Measurements from ENCODE around the gene SPOCK3.
"Not testable (repeated sequence)": the region's sequence is repeated elsewhere in the genome, so short reads cannot be mapped to it uniquely, and the experiment has no call there.

SPOCK3 gene

GRCh38 chr4:166886718-166887117, 347.6 kb downstream of the SPOCK3 start:
- Histone ChIP-seq H3K9me3 (ENCODE audit: insufficient read depth, low read length) (no peaks in the 10 kb centered on the region), H3K4me3 (ENCODE audit: insufficient read length, low read depth) (no peak overlapping the region), H3K9ac (ENCODE audit: insufficient read length, low read depth) (no peak overlapping the region), H3K4me1 (ENCODE audit: insufficient read depth, insufficient read length) (no peaks in the 10 kb centered on the region), H3K27me3 (ENCODE audit: insufficient read depth, insufficient read length) (no peaks in the 10 kb centered on the region), H3K36me3 (ENCODE audit: insufficient read depth, insufficient read length, low read length) (no peaks in the 10 kb centered on the region)
- no peak for DNase-seq (ENCODE audit: low read depth, low spot score)
- TF ChIP-seq ZNF274 (IDR thresholded peaks at IDR 0.05; ENCODE audit: low read depth, low read length) (no peak), SUZ12 (IDR thresholded peaks at IDR 0.05; ENCODE audit: extremely low read depth, insufficient read depth, insufficient read length) (no peak), YY1 (IDR thresholded peaks at IDR 0.05; ENCODE audit: insufficient read depth, insufficient read length) (no peak)

DNA sequence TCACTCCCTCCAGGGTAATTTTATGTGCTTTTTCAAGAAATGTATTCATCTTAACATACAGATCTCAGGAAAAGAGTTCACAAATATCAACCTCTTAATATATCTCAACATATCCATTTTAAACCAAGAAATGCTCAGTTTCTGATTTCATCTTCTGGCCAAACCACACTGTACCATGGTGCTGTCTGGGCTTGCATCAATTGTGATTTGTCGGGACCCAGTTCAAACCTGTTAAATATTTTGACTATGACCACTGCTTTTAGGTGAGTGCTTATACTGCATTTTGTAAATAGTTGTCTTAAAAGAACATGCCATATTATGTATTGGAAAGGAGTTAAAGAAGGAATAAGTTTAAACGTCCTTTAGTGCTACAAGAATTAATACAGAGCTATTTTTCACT, 352.1 kb downstream of the SPOCK3 start:
- Histone ChIP-seq H3K4me3 (ENCODE audit: insufficient read length, low read depth) (no peak overlapping the region), H3K4me1 (ENCODE audit: insufficient read depth, insufficient read length) (no peaks in the 10 kb centered on the region), H3K9me3 (ENCODE audit: insufficient read depth, low read length) (no peaks in the 10 kb centered on the region), H3K9ac (ENCODE audit: insufficient read length, low read depth) (no peak overlapping the region), H3K36me3 (ENCODE audit: insufficient read depth, insufficient read length, low read length) (no peaks in the 10 kb centered on the region), H3K27me3 (ENCODE audit: insufficient read depth, insufficient read length) (no peaks in the 10 kb centered on the region)
- TF ChIP-seq SUZ12 (IDR thresholded peaks at IDR 0.05; ENCODE audit: extremely low read depth, insufficient read depth, insufficient read length) (no peak), ZNF274 (IDR thresholded peaks at IDR 0.05; ENCODE audit: low read depth, low read length) (no peak), YY1 (IDR thresholded peaks at IDR 0.05; ENCODE audit: insufficient read depth, insufficient read length) (no peak)
- DNase-seq (ENCODE audit: low read depth, low spot score) = no peak

GRCh38 chr4:166875821-166876220, 358.5 kb downstream of the SPOCK3 start:
- TF ChIP-seq YY1 (IDR thresholded peaks at IDR 0.05; ENCODE audit: insufficient read depth, insufficient read length) (no peak), SUZ12 (IDR thresholded peaks at IDR 0.05; ENCODE audit: extremely low read depth, insufficient read depth, insufficient read length) (no peak), ZNF274 (IDR thresholded peaks at IDR 0.05; ENCODE audit: low read depth, low read length) (no peak)

DNA sequence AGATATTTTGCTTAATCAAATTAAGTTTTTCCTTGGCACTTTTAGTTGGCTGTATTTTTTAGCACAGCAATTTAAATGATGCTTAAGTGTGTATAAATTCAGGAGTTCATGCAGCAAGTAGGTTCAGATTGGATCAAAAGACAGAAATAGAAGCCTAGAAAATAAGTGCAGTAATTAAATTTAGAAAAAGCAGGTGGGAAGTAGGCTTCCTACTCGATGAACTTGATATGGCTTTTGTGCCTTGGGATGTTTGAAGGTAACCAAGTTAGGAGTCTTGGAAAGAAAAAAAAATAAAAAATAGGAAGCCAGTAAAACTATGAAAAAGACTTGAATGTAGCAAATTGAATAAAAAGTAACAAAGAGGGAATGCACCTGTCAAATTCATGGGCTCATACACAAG, 372.3 kb downstream of the SPOCK3 start:
- Histone ChIP-seq H3K9me3 (ENCODE audit: insufficient read depth, low read length) (no peaks in the 10 kb centered on the region), H3K9ac (ENCODE audit: insufficient read length, low read depth) (no peak overlapping the region), H3K36me3 (ENCODE audit: insufficient read depth, insufficient read length, low read length) (no peaks in the 10 kb centered on the region), H3K27me3 (ENCODE audit: insufficient read depth, insufficient read length) (no peaks in the 10 kb centered on the region), H3K4me3 (ENCODE audit: insufficient read length, low read depth) (no peak overlapping the region), H3K4me1 (ENCODE audit: insufficient read depth, insufficient read length) (no peaks in the 10 kb centered on the region)
- no peak for DNase-seq (ENCODE audit: low read depth, low spot score)
- TF ChIP-seq ZNF274 (IDR thresholded peaks at IDR 0.05; ENCODE audit: low read depth, low read length) (no peak), SUZ12 (IDR thresholded peaks at IDR 0.05; ENCODE audit: extremely low read depth, insufficient read depth, insufficient read length) (no peak), YY1 (IDR thresholded peaks at IDR 0.05; ENCODE audit: insufficient read depth, insufficient read length) (no peak)

More at GRCh38 chr4:166875821-166876220, 358.5 kb downstream of the SPOCK3 start:
- Histone ChIP-seq H3K36me3 (ENCODE audit: insufficient read depth, insufficient read length, low read length) (no peaks in the 10 kb centered on the region), H3K4me1 (ENCODE audit: insufficient read depth, insufficient read length) (no peaks in the 10 kb centered on the region), H3K9ac (ENCODE audit: insufficient read length, low read depth) (no peak overlapping the region), H3K4me3 (ENCODE audit: insufficient read length, low read depth) (no peak overlapping the region), H3K9me3 (ENCODE audit: insufficient read depth, low read length) (no peaks in the 10 kb centered on the region), H3K27me3 (ENCODE audit: insufficient read depth, insufficient read length) (no peaks in the 10 kb centered on the region)
- no peak for DNase-seq (ENCODE audit: low read depth, low spot score)

- not testable (repeated sequence) for H3K4me1 ChIP-seq (ENCODE audit: insufficient read depth, insufficient read length); H3K9ac ChIP-seq (ENCODE audit: insufficient read length, low read depth); H3K9me3 ChIP-seq (ENCODE audit: insufficient read depth, low read length); H3K4me3 ChIP-seq (ENCODE audit: insufficient read length, low read depth); H3K27me3 ChIP-seq (ENCODE audit: insufficient read depth, insufficient read length); DNase-seq (ENCODE audit: low read depth, low spot score); H3K36me3 ChIP-seq (ENCODE audit: insufficient read depth, insufficient read length, low read length)
Measured at GRCh38 chr4:166850398-166850797, 383.9 kb downstream of the SPOCK3 start.

DNA sequence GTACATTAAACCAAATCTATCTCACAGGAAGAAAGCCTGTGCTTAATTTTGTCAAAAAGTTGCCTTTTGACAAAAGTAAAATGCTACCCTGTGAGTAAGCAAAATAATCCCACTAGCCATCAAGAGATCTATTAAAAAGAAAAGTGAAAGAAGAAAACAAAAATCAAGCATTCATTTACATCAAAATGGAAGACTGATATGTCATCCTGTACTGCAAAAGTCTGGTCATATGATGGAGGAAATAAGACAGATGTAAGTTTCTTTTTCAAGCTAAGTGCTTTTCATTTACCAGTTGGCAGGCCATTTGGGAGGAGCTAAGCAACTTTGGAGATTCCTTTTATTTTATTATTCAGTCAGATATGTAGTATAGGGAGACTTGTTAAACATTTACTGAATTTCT, 387.4 kb downstream of the SPOCK3 start:
- TF ChIP-seq ZNF274 (IDR thresholded peaks at IDR 0.05; ENCODE audit: low read depth, low read length) = no peak
- TF ChIP-seq SUZ12 (IDR thresholded peaks at IDR 0.05; ENCODE audit: extremely low read depth, insufficient read depth, insufficient read length) = no peak
- TF ChIP-seq YY1 (IDR thresholded peaks at IDR 0.05; ENCODE audit: insufficient read depth, insufficient read length) = no peak
- no peaks in the 10 kb centered on the region for H3K36me3 ChIP-seq (ENCODE audit: insufficient read depth, insufficient read length, low read length)

DNA sequence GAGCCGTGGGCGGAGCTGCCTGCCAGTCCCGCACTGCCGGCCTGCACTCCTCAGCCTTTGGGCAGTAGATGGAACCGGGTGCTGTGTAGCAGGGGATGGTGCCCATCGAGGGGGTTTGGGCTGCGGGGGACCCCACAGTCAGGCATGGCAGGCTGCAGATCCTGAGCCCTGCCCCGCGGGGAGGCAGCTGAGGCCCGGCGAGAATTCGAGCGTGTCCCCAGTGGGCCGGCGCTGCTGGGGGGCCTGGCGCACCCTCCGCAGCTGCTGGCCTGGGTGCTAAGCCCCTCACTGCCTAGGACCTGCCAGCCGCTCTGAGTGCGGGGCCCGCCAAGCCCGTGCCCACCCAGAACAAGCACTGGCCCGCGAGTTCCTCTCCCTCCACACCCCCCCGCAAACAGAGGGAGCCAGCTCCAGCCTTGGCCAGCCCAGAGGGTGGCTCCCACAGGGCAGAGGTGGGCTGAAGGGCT, 391.5 kb downstream of the SPOCK3 start:
- H3K9me3 ChIP-seq (ENCODE audit: insufficient read depth, low read length) = no peaks in the 10 kb centered on the region
- no peak overlapping the region for H3K4me3 ChIP-seq (ENCODE audit: insufficient read length, low read depth)
- H3K27me3 ChIP-seq (ENCODE audit: insufficient read depth, insufficient read length) = no peaks in the 10 kb centered on the region
- TF ChIP-seq YY1 (IDR thresholded peaks at IDR 0.05; ENCODE audit: insufficient read depth, insufficient read length) (no peak), ZNF274 (IDR thresholded peaks at IDR 0.05; ENCODE audit: low read depth, low read length) (no peak), SUZ12 (IDR thresholded peaks at IDR 0.05; ENCODE audit: extremely low read depth, insufficient read depth, insufficient read length) (no peak)
- DNase-seq (ENCODE audit: low read depth, low spot score) = no peak
- no peak overlapping the region for H3K9ac ChIP-seq (ENCODE audit: insufficient read length, low read depth)
- H3K4me1 ChIP-seq (ENCODE audit: insufficient read depth, insufficient read length) = no peaks in the 10 kb centered on the region
- no peaks in the 10 kb centered on the region for H3K36me3 ChIP-seq (ENCODE audit: insufficient read depth, insufficient read length, low read length)

More for the DNA sequence above, 387.4 kb downstream of the SPOCK3 start:
- no peaks in the 10 kb centered on the region for H3K27me3 ChIP-seq (ENCODE audit: insufficient read depth, insufficient read length)
- H3K4me1 ChIP-seq (ENCODE audit: insufficient read depth, insufficient read length) = no peaks in the 10 kb centered on the region
- H3K9ac ChIP-seq (ENCODE audit: insufficient read length, low read depth) = no peak overlapping the region
- H3K4me3 ChIP-seq (ENCODE audit: insufficient read length, low read depth) = no peak overlapping the region
- no peaks in the 10 kb centered on the region for H3K9me3 ChIP-seq (ENCODE audit: insufficient read depth, low read length)
- DNase-seq (ENCODE audit: low read depth, low spot score) = no peak

All from NT2/D1 (cell line).